GM18909 (cell line): ENCODE results near the gene OVCH1.
"Not testable (repeated sequence)": the region's sequence is repeated elsewhere in the genome, so short reads cannot be mapped to it uniquely, and the experiment has no call there.

Experiments used
- ATAC-seq: cut with Tn5 transposase; IDR thresholded peaks from one replicate; pipeline ENCODE4 v1.9.1; 2021; ENCODE audit warnings: mild to moderate bottlenecking; ENCODE audit not compliant: unreplicated experiment, poor library complexity

OVCH1 gene

DNA sequence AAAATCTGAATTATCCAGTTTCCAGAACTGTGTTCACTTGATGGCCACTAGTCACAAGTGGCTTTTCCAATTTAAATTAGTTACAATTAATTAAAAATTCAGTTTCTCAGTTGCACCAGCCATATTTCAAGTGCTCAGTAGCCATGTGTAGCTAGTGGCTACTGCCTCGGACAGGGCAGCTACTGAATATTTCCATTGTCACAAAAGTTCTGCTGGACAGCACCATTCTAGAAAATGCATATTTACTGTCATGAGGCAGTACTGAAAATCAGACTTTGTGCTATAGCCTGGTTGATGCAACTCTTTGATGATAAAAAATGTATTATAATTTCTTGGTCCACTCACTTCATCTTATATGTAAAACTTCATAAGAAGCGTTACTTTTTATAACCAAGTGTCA is 11.5 kb upstream of the OVCH1 start:
- no peak for ATAC-seq

DNA sequence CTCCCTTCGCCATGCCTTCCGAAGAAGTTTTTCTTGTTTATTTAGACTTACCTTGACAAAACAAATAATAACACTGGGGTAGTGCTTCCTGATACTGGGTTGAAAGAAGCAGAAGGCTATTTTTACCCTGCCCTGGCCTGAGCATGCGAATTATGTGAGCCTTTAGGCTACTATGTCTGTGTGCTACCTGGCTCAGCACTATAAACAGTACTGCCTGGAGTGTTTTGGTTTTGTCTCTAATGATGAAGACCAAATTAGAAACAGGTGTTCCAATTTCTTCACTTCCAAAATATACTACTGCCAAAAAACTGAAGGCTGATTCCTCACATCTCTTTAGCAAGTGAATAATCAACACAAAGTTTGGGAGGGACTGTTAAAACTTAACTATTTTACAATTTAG is 7.6 kb upstream of the OVCH1 start:
- no peak for ATAC-seq

DNA sequence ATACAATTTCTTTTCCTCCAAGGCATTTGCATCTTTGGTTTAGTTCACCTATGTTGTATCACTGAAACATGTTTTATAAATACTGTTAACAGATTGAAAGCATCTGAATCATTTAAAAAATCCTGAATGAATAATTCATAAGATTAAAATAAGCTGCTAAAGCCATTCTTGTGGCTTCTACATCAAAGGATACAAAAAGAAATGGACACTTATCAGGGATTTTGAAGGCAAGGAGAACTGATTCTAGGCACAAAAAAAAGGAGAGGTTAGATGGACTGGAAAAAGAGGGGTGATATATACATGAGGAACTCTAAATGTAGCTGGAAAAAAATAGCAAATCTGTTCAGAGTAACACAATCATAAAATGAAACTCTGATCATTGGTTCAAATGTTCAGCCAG is 5.8 kb upstream of the OVCH1 start:
- no peak for ATAC-seq

DNA sequence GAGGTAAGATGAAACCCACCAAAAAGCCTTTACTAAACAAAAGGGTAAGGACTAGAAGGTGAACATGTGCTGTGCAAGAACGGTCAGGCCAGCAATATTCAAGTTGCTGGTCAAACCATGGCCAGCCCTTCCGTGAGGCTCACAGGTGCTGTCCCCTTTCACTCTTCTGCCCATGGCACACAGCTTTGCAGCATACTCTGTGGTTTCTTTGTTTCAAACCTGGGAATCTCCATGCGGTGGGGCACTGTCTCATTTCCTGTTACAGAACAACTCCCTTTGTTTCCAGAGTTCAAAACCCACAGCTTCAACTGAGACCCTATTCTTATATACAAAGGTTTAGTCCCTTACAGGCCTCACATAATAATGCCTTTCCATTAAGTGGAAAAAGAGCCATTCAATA is 1.7 kb upstream of the OVCH1 start:
- no peak for ATAC-seq

- no peak for ATAC-seq
Measured at GRCh38 chr12:29492891-29493290, 4.6 kb downstream of the OVCH1 start.

DNA sequence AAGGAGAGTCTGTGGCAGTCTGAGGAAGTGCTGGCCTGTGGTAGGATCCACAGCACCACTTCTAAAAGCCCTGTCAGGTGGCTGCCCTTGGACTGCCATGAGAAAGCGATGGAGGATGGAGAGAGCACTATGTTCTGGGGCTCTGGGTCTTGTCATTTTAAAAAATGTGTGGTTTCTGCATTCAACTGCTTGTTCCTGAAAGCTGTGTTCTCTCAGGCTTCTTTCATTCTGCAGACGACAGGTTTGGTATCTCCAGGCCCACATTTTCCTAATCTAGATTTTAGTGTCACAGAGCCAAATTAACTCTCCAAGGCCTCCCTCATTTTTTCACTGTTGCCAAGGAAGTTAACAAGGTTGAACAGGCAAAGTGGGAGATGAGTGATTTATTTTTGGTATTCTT is 10.5 kb downstream of the OVCH1 start:
- no peak for ATAC-seq

GRCh38 chr12:29463198-29463597 is 34.3 kb downstream of the OVCH1 start:
- ATAC-seq: no peak

GRCh38 chr12:29460082-29460481 is 37.4 kb downstream of the OVCH1 start:
- ATAC-seq: no peak

DNA sequence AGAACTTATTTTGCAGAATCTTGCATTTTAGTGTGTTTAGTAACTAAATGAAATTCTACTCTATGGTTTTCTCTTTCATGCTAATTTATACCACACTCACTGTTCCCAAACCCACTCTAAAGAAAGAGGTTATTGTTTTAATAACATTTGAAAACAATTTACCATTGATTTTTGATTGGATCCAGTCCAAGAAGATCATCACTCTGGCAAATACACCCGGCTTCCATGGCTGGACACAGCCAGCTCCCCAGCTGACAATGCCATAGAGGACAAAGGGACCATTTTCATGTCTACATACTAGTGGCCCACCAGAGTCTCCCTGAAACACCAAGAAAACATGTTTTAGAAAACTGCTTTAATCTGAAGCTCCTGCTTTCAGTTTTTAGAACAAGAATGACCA is 42.4 kb downstream of the OVCH1 start:
- no peak for ATAC-seq

DNA sequence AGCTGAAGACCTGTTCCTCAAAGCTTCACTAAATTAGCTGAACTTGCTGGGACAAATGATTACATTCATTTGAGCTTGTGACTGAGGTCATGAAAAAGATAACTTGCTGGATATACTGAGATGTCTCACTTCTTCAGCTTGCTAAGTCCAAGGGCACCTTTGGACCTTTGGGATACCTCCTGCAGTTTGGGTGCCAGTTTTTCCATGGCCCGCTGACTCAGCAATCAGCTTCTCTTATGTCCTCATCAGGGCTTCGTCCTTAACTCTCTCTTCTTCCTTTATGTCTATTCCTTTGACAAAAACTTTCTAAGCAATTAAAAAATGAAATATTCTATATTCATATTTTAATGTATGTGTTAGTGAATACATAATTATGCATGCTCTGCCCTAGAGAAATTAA is 45.6 kb downstream of the OVCH1 start:
- no peak for ATAC-seq

DNA sequence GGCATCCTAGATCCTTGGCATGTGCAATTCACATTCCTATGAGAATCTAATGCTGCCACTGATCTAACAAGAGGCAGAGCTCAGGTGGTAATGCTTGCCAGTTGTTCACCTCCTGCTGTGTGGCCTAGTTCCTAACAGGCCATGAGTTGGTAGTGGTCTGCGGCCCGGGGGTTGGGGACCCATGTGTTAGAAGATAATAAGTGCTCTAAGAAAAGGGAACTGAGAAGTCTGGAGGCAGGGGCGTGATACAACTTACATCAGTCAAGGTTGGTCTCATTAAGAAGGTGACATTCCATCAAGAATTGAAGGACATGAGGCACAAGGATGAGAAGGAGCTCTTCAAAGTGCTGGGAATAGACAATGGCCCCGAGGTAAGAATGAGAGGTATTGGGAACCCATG is 49.3 kb downstream of the OVCH1 start:
- no peak for ATAC-seq

- no peak for ATAC-seq
Measured at GRCh38 chr12:29447285-29447975, 50.1 kb downstream of the OVCH1 start.

DNA sequence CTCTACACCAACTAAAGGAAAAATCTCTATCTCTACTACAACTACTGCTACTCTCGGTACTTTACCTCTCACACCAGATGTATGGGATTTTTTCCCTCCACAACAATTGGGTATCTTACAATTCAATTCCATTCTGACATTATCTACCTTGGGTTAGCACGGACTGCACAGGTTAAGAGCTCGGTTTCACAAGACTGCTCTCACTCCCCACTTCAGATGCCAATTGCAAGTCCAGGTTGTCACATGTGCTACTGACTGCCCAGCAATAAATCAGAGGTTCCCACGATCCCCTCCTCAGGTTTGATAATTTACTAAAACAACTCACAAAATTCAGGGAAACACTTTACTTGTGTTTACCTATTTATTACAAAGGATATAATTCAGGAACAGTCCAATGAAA is 58.0 kb downstream of the OVCH1 start:
- ATAC-seq: no peak

DNA sequence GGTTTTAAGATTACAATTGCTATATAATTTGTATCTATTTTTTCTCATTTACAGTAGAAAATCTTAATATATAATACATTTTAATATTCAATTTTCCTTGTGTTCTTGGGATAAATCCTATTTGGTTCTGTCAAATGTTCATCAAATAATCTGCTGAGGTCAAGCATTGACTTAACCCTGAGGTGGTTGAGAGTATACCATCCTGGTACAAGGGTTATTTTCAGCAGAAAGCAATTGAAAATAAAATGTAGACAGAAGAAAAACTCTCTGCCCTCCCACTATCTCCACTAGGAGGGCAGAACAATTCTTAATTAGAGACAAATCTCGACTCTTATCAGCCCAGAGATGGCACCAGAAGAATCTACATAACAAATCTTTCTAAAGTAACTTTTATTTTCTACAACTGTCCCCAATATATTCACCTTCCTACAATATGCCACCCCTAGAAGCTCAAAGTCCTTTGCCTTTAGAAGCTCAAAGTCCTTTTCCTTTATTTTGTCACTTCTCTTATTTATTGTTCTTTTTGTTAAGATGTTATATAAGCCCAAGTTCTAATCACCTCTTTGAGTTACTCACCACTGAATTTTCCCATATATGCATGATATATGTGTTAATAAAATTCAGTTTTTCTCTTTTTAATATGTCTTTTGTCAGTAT is 58.6 kb downstream of the OVCH1 start:
- no peak for ATAC-seq

DNA sequence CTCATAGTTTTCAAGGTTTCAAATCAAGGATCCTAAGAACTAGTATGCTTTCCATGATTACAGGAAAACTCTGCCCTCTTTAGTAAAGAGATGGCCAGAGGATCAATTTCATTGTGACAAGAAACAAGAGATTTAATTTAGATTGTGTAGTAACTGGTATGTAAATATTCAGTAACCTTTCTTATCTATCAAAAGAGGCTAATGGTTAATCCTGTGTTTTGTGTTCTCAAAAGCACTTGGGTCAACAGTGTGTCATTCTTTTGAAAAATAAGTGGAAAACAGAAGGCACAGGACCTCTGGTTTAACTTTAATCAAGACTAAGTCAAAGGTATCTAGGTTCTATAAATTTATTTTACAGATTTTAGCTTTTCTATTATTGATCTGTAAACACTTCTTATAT is 59.9 kb downstream of the OVCH1 start:
- ATAC-seq: no peak

DNA sequence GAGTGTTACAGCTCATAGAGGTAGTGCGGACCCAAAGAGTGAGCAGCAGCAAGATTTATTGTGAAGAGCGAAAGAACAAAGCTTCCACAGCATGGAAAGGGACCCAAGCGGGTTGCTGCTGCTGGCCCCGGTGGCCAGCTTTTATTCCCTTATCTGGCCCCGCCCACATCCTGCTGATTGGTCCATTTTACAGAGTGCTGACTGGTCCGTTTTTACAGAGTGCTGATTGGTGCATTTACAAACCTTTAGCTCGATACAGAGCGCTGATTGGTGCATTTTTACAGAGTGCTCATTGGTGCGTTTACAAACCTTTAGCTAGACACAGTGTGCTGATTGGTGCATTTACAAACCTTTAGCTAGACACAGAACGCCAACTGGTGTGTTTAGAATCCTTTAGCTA is 60.7 kb downstream of the OVCH1 start:
- ATAC-seq: not testable (repeated sequence)

GRCh38 chr12:29431513-29431912 is 66.0 kb downstream of the OVCH1 start:
- no peak for ATAC-seq

- ATAC-seq: no peak
Measured at GRCh38 chr12:29430716-29431044, 66.8 kb downstream of the OVCH1 start.

DNA sequence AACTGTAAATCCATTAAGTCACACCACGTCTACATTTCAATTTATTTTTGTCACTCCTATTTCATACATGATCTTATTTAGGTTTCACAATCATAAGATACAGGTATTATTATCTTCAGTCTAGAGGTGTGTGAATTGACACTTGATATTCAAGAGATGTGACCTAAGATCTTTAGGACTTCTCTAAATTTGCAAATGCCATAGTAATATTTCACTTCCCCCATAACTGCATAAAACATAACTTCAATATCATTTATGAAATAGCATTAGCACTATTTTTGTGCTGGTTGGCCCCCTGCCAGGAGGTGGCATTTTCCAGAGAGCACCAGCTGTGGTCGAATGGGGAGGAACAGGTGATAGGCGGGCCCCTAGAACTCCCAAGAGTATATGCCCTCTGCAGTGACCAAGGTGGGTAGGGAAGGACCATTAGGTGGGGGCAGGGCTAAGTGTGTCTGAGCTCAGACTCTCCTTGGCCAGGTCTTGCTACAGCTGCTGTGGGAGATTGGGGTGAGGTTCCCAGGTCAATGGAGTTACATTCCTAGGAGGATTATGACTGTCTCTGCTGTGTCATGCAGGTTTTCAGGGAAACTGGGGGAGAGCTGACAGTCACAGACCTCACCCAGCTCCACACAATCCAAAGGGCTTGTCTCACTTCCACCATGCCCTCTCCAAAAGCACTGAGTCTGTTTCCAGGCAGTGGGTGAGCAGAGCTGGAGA is 67.3 kb downstream of the OVCH1 start:
- ATAC-seq: no peak

- ATAC-seq: peak; percentile 45
Measured at GRCh38 chr12:29428633-29429032, 68.9 kb downstream of the OVCH1 start.

- ATAC-seq: peak; percentile 99
Measured at GRCh38 chr12:29427964-29428363, 69.5 kb downstream of the OVCH1 start.

GRCh38 chr12:29426498-29426897 is 71.0 kb downstream of the OVCH1 start:
- ATAC-seq: no peak
